ENCODE data around the gene TOP2A. TPM values are rescaled to one million over a fixed set of nuclear protein-coding genes. Genes with fewer than 3 reads are reported as not detected.

TOP2A gene
- total RNA-seq, result 33.9 and 74.6 TPM in 2 replicates

GRCh38 chr17:40417609-40418427, at the start of gene TOP2A:
TOP2A (minus strand) TSS chr17:40417896; CDS start chr17:40417791, 105 bp downstream.

GRCh38 chr17:40443196-40443987, 25.7 kb upstream of the TOP2A start, which contains the start of gene IGFBP4:
IGFBP4 (plus strand) TSS chr17:40443450; CDS start chr17:40443736, 286 bp downstream.

GRCh38 chr17:40364121-40364861, 53.4 kb downstream of the TOP2A start, which contains the start of gene GJD3:
GJD3 (minus strand) TSS chr17:40364737; CDS start chr17:40363815, 922 bp downstream.

Other genes starting within 250 kb of the TOP2A start
- gene RAPGEFL1, start 240.4 kb downstream of the TOP2A start, total RNA-seq, result 0.99 and 1.3 TPM in 2 replicates
- 5.7 and 7.8 TPM in 2 replicates for gene WIPF2, start 198.6 kb downstream of the TOP2A start, total RNA-seq
- gene CDC6, start 130.0 kb downstream of the TOP2A start, total RNA-seq, result 8.6 and 19.4 TPM in 2 replicates
- 7.6 and 11.5 TPM in 2 replicates for gene RARA, start 108.7 kb downstream of the TOP2A start, total RNA-seq
- gene GJD3, start 53.2 kb downstream of the TOP2A start, total RNA-seq, result 0.18 TPM in 1 of 2 replicates, not detected in the other
- 149 and 165 TPM in 2 replicates for gene IGFBP4, start 25.6 kb upstream of the TOP2A start, total RNA-seq
- not detected in 2 replicates for gene TNS4, start 83.7 kb upstream of the TOP2A start, total RNA-seq
- under 0.01 and 0.09 TPM in 2 replicates for gene CCR7, start 147.6 kb upstream of the TOP2A start, total RNA-seq
- gene SMARCE1, start 229.9 kb upstream of the TOP2A start, total RNA-seq, result 79.2 and 98.3 TPM in 2 replicates
- not detected in 2 replicates for gene KRT222, start 247.3 kb upstream of the TOP2A start, total RNA-seq